SK-N-SH treated with all-trans-retinoic acid at 6 μM for 48 hours (cell line): ENCODE measurements around the gene GSKIP.

ENCODE experiments used
- ATAC-seq: fragments of 200-7000 bp; cut with Tn5 transposase; 3 replicates; pipeline ENCODE4 v1.9.1; 2020; ENCODE audit warnings: mild to moderate bottlenecking, moderate library complexity
- ARNTL ChIP-seq: fragments of 450-650 bp; formaldehyde crosslinking; IDR thresholded peaks from 2 replicates; pipeline ENCODE4 v1.5.0; 2020; ENCODE audit warnings: low read depth, mild to moderate bottlenecking, moderate library complexity, borderline replicate concordance
- BACH2 ChIP-seq: fragments of 250-450 bp; sonication (Bioruptor Pico); IDR thresholded peaks from 2 replicates; pipeline ENCODE4 v1.9.0; 2021; ENCODE audit warnings: mild to moderate bottlenecking, borderline replicate concordance
- CSDC2 ChIP-seq: fragments of 250-450 bp; sonication (Bioruptor Pico); IDR thresholded peaks from 2 replicates; pipeline ENCODE4 v1.5.0; 2020; ENCODE audit warnings: mild to moderate bottlenecking, moderate library complexity
- CSRNP3 ChIP-seq: fragments of 250-450 bp; sonication (Bioruptor Pico); IDR thresholded peaks from 2 replicates; pipeline ENCODE4 v1.5.1; 2021; ENCODE audit warnings: mild to moderate bottlenecking, moderate library complexity
- ESRRG ChIP-seq: fragments of 250-450 bp; sonication (Bioruptor Pico); IDR thresholded peaks from 2 replicates; pipeline ENCODE4 v1.6.1; 2021; ENCODE audit warnings: mild to moderate bottlenecking
- GLIS3 ChIP-seq: fragments of 250-450 bp; sonication (Bioruptor Pico); IDR thresholded peaks from 2 replicates; pipeline ENCODE4 v1.5.0; 2020; ENCODE audit warnings: mild to moderate bottlenecking, moderate library complexity
- ISL1 ChIP-seq: fragments of 250-450 bp; sonication (Bioruptor Pico); IDR thresholded peaks from 2 replicates; pipeline ENCODE4 v2.1.2; 2022; ENCODE audit warnings: mild to moderate bottlenecking, moderate library complexity
- OSR1 ChIP-seq: fragments of 250-450 bp; sonication (Bioruptor Pico); IDR thresholded peaks from 2 replicates; pipeline ENCODE4 v1.8.0; 2022; ENCODE audit warnings: moderate library complexity, mild to moderate bottlenecking, inconsistent platforms
- PATZ1 ChIP-seq: fragments of 250-450 bp; sonication (Bioruptor Pico); IDR thresholded peaks from 2 replicates; pipeline ENCODE4 v1.8.0; 2020; ENCODE audit warnings: mild to moderate bottlenecking, moderate library complexity, borderline replicate concordance
- POU6F1 ChIP-seq: fragments of 250-450 bp; sonication (Bioruptor Pico); IDR thresholded peaks from 2 replicates; pipeline ENCODE4 v1.8.0; 2021; ENCODE audit warnings: low read depth, mild to moderate bottlenecking, moderate library complexity, borderline replicate concordance
- PPARA ChIP-seq: fragments of 250-450 bp; sonication (Bioruptor Pico); IDR thresholded peaks from 2 replicates; pipeline ENCODE4 v1.5.0; 2020; ENCODE audit warnings: mild to moderate bottlenecking, borderline replicate concordance
- SNAI2 ChIP-seq: fragments of 250-450 bp; sonication (Bioruptor Pico); IDR thresholded peaks from 2 replicates; pipeline ENCODE4 v1.5.0; 2020; ENCODE audit warnings: mild to moderate bottlenecking, moderate library complexity
- TCF4 ChIP-seq: fragments of 250-450 bp; sonication (Bioruptor Pico); IDR thresholded peaks from 2 replicates; pipeline ENCODE4 v1.8.0; 2021; ENCODE audit warnings: mild to moderate bottlenecking, moderate library complexity, borderline replicate concordance
- TOX ChIP-seq: fragments of 250-450 bp; sonication (Bioruptor Pico); IDR thresholded peaks from 2 replicates; pipeline ENCODE4 v1.8.0; 2021; ENCODE audit warnings: mild to moderate bottlenecking, moderate library complexity, borderline replicate concordance
- TSHZ2 ChIP-seq: fragments of 250-450 bp; sonication (Bioruptor Pico); IDR thresholded peaks from 2 replicates; pipeline ENCODE4 v1.5.0; 2020; ENCODE audit warnings: mild to moderate bottlenecking, moderate library complexity
- ZC3H10 ChIP-seq: fragments of 250-450 bp; sonication (Bioruptor Pico); IDR thresholded peaks from 2 replicates; pipeline ENCODE4 v1.5.1; 2021; ENCODE audit warnings: mild to moderate bottlenecking, moderate library complexity
- ZFP3 ChIP-seq: fragments of 250-450 bp; sonication (Bioruptor Pico); IDR thresholded peaks from 2 replicates; pipeline ENCODE4 v1.5.0; 2020; ENCODE audit warnings: mild to moderate bottlenecking, moderate library complexity
- ZFP30 ChIP-seq: fragments of 450-650 bp; formaldehyde crosslinking; IDR thresholded peaks from 2 replicates; pipeline ENCODE4 v1.5.0; 2022; ENCODE audit warnings: mild to moderate bottlenecking, moderate library complexity
- ZNF565 ChIP-seq: fragments of 450-650 bp; formaldehyde crosslinking; conservative IDR thresholded peaks from 2 replicates; pipeline ENCODE4 v1.5.0; 2020; ENCODE audit warnings: low read depth, mild to moderate bottlenecking, moderate library complexity
- ZNF70 ChIP-seq: fragments of 450-650 bp; formaldehyde crosslinking; IDR thresholded peaks from 2 replicates; pipeline ENCODE4 v1.5.0; 2020; ENCODE audit warnings: mild to moderate bottlenecking, moderate library complexity
- TF ChIP-seq, protein P1 (sequence below): fragments of 250-450 bp; sonication (Bioruptor Pico); IDR thresholded peaks from 2 replicates; pipeline ENCODE4 v1.5.1; 2020; ENCODE audit warnings: low read depth, mild to moderate bottlenecking, moderate library complexity

Gene GSKIP

GRCh38 chr14:96424109-96424989, 61.0 kb downstream of the GSKIP start:
- ATAC-seq: peak; percentile 93
- TF ChIP-seq BACH2 (no peak), PPARA (CRISPR knock-in tag) (no peak), OSR1 (no peak), GLIS3 (CRISPR knock-in tag) (no peak), ZFP3 (no peak), ZNF70 (CRISPR knock-in tag) (no peak), CSRNP3 (no peak), ESRRG (CRISPR knock-in tag) (no peak), TCF4 (CRISPR knock-in tag) (no peak), POU6F1 (CRISPR knock-in tag) (no peak), TSHZ2 (CRISPR knock-in tag) (no peak), TOX (no peak), ZFP30 (CRISPR knock-in tag) (no peak), ARNTL (CRISPR knock-in tag) (no peak), ZNF565 (CRISPR knock-in tag) (no peak), PATZ1 (no peak)
- TF ChIP-seq, protein P1, sequence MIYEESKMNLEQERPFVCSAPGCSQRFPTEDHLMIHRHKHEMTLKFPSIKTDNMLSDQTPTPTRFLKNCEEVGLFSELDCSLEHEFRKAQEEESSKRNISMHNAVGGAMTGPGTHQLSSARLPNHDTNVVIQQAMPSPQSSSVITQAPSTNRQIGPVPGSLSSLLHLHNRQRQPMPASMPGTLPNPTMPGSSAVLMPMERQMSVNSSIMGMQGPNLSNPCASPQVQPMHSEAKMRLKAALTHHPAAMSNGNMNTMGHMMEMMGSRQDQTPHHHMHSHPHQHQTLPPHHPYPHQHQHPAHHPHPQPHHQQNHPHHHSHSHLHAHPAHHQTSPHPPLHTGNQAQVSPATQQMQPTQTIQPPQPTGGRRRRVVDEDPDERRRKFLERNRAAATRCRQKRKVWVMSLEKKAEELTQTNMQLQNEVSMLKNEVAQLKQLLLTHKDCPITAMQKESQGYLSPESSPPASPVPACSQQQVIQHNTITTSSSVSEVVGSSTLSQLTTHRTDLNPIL (CRISPR knock-in tag): no peak

- no peak for ATAC-seq
- TF ChIP-seq ZC3H10 (no peak), TCF4 (CRISPR knock-in tag) (no peak), POU6F1 (CRISPR knock-in tag) (no peak), TOX (no peak), ARNTL (CRISPR knock-in tag) (no peak), ZFP30 (CRISPR knock-in tag) (no peak), CSRNP3 (no peak), ISL1 (CRISPR knock-in tag) (no peak), ZFP3 (no peak), SNAI2 (no peak), BACH2 (no peak), ZNF565 (CRISPR knock-in tag) (no peak), CSDC2 (CRISPR knock-in tag) (no peak)
- TF ChIP-seq, protein P1 (CRISPR knock-in tag): no peak
Measured at GRCh38 chr14:96434040-96434439, 70.7 kb downstream of the GSKIP start.
